ENCODE results near the gene FGF8. TPM values are rescaled to one million over a fixed set of nuclear protein-coding genes. Genes with fewer than 3 reads are reported as not detected.
A peak's percentile ranks its signal among the peaks of the same experiment; 100 is the strongest.

Gene FGF8
- polyA plus RNA-seq, 5 donors, result 0.19 TPM; not detected in 4

- DNase-seq, result peak; percentile 73 to 74
Observed at GRCh38 chr10:101782811-101783735, 7.2 kb upstream of the FGF8 start, which contains the start of gene NPM3. TSS of gene NPM3 (minus strand) at chr10:101783446. CDS start at chr10:101783390, 56 bp downstream.

- no peak for DNase-seq
Observed at GRCh38 chr10:101781984-101782810, 6.3 kb upstream of the FGF8 start.

GRCh38 chr10:101781655-101781983 is 5.7 kb upstream of the FGF8 start:
- no peak for DNase-seq

- DNase-seq, result peak in 1 of 2 donors; percentile 42
Observed at GRCh38 chr10:101780818-101781654, 5.1 kb upstream of the FGF8 start.

GRCh38 chr10:101780187-101780817 is 4.4 kb upstream of the FGF8 start:
- no peak for DNase-seq

GRCh38 chr10:101779544-101780186 is 3.8 kb upstream of the FGF8 start:
- peak in 1 of 2 donors; percentile 56 for DNase-seq

- DNase-seq, result peak in 1 of 2 donors; percentile 32
Observed at GRCh38 chr10:101778781-101779543, 3.0 kb upstream of the FGF8 start.

GRCh38 chr10:101778151-101778780 is 2.4 kb upstream of the FGF8 start:
- DNase-seq, result no peak

GRCh38 chr10:101777619-101778145 is 1.8 kb upstream of the FGF8 start:
- DNase-seq, result no peak

- DNase-seq, result no peak
Observed at GRCh38 chr10:101776161-101776817, 375 bp upstream of the FGF8 start.

GRCh38 chr10:101774589-101775272 is 1.2 kb downstream of the FGF8 start:
- DNase-seq, result no peak

- DNase-seq, result no peak
Observed at GRCh38 chr10:101773923-101774588, 1.9 kb downstream of the FGF8 start.

- DNase-seq, result no peak
Observed at GRCh38 chr10:101772895-101773761, 2.8 kb downstream of the FGF8 start.

- no peak for DNase-seq
Observed at GRCh38 chr10:101772017-101772894, 3.7 kb downstream of the FGF8 start.

GRCh38 chr10:101771380-101771779 is 4.5 kb downstream of the FGF8 start:
- no peak for DNase-seq
